Measurements from ENCODE around the gene CLEC16A. TPM values are rescaled to one million over a fixed set of nuclear protein-coding genes. Genes with fewer than 3 reads are reported as not detected.

The CLEC16A gene
- total RNA-seq, 3 donors from 2014 or later: 20.0 to 35.3 (median 33.1) TPM

- Histone ChIP-seq H3K4me1 (peaks cover 2 to 25% of the 10 kb centered on the region in 2 donors), H3K27ac (peak overlapping the region in 1 of 2 donors; percentile 17), H3K9me3 (no peaks in the 10 kb centered on the region), H3K36me3 (no peaks in the 10 kb centered on the region), H3K4me3 (no peak overlapping the region), H3K27me3 (no peaks in the 10 kb centered on the region)
- DNase-seq (ENCODE audit: low spot score in 2 of 2): peak; percentile 69 to 77
- TF ChIP-seq, protein P1, sequence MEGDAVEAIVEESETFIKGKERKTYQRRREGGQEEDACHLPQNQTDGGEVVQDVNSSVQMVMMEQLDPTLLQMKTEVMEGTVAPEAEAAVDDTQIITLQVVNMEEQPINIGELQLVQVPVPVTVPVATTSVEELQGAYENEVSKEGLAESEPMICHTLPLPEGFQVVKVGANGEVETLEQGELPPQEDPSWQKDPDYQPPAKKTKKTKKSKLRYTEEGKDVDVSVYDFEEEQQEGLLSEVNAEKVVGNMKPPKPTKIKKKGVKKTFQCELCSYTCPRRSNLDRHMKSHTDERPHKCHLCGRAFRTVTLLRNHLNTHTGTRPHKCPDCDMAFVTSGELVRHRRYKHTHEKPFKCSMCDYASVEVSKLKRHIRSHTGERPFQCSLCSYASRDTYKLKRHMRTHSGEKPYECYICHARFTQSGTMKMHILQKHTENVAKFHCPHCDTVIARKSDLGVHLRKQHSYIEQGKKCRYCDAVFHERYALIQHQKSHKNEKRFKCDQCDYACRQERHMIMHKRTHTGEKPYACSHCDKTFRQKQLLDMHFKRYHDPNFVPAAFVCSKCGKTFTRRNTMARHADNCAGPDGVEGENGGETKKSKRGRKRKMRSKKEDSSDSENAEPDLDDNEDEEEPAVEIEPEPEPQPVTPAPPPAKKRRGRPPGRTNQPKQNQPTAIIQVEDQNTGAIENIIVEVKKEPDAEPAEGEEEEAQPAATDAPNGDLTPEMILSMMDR (IDR thresholded peaks at IDR 0.05): no peak
- peak in 2 of 3 donors; percentile 29 to 54 for TF ChIP-seq POLR2AphosphoS5 (IDR thresholded peaks at IDR 0.05)
- intact Hi-C loops (cut with DNase I; ENCODE audit: low total_unique reads): no loop called here
Observed at GRCh38 chr16:11133344-11133943, 189.1 kb downstream of the CLEC16A start.

GRCh38 chr16:11134722-11135463 is 190.5 kb downstream of the CLEC16A start:
- Histone ChIP-seq H3K27me3 (no peaks in the 10 kb centered on the region), H3K36me3 (no peaks in the 10 kb centered on the region), H3K9me3 (no peaks in the 10 kb centered on the region), H3K4me1 (peaks cover 0 to 24% of the 10 kb centered on the region in 2 donors), H3K27ac (no peak overlapping the region), H3K4me3 (no peak overlapping the region)
- intact Hi-C loops (cut with DNase I; ENCODE audit: low total_unique reads): no loop called here
- TF ChIP-seq, protein P1 (IDR thresholded peaks at IDR 0.05): no peak
- TF ChIP-seq POLR2A (IDR thresholded peaks at IDR 0.05): no peak
- TF ChIP-seq POLR2AphosphoS5 (IDR thresholded peaks at IDR 0.05): no peak
- no peak for DNase-seq (ENCODE audit: low spot score in 2 of 2)

- peak in 1 of 2 donors; percentile 39 for DNase-seq (ENCODE audit: low spot score in 2 of 2)
- Histone ChIP-seq H3K27me3 (no peaks in the 10 kb centered on the region), H3K4me3 (no peak overlapping the region), H3K36me3 (no peaks in the 10 kb centered on the region), H3K27ac (no peak overlapping the region), H3K9me3 (no peaks in the 10 kb centered on the region), H3K4me1 (peaks cover 0 to 24% of the 10 kb centered on the region in 2 donors)
- intact Hi-C loops (cut with DNase I; ENCODE audit: low total_unique reads): no loop called here
- TF ChIP-seq POLR2AphosphoS5 (IDR thresholded peaks at IDR 0.05): no peak
- TF ChIP-seq, protein P1 (IDR thresholded peaks at IDR 0.05): no peak
- no peak for TF ChIP-seq POLR2A (IDR thresholded peaks at IDR 0.05)
Observed at GRCh38 chr16:11135464-11135973, 191.2 kb downstream of the CLEC16A start.

DNA sequence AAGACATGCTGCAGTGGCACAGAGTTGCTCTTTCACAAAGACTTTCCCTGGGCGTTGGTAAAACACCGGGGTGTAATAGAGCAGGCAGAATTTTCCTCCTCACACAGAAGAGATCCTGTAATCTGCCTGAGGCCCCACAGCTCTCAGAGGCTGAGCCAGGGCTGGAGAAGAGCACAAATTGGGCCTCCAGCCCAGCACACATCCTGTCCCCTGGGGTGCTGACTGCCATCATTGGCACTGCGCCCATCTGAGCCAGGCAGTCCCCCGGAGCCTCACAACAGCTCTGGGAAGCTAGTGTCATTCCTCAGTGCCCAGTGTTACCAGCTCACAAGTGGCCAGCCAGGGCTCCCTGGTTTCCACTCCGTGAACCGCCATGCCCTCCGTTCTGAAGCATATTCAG is 192.2 kb downstream of the CLEC16A start:
- H3K27me3 ChIP-seq: no peaks in the 10 kb centered on the region
- no peak overlapping the region for H3K4me3 ChIP-seq
- H3K27ac ChIP-seq: peak overlapping the region; percentile 29 to 36
- H3K36me3 ChIP-seq: no peaks in the 10 kb centered on the region
- no peaks in the 10 kb centered on the region for H3K9me3 ChIP-seq
- intact Hi-C loops (cut with DNase I; ENCODE audit: low total_unique reads): no loop called here
- peaks cover 0 to 24% of the 10 kb centered on the region in 2 donors for H3K4me1 ChIP-seq
- peak in 1 of 2 donors; percentile 50 for DNase-seq (ENCODE audit: low spot score in 2 of 2)
- TF ChIP-seq POLR2AphosphoS5 (IDR thresholded peaks at IDR 0.05) (no peak), POLR2A (IDR thresholded peaks at IDR 0.05) (no peak)
- TF ChIP-seq, protein P1 (IDR thresholded peaks at IDR 0.05): no peak

All from breast epithelium (tissue), 4 donors.